Caco-2 (cell line): ENCODE data around the gene PER2. TPM values are rescaled to one million over a fixed set of nuclear protein-coding genes. Genes with fewer than 3 reads are reported as not detected.

Experiments used
- BruUV-seq: library from RNA; stranded (reverse); fragments of 400-500 nt; replicated peaks from 2 replicates; lab custom pipeline; 2021; lab: Mats Ljungman, UMichigan
- CTCF ChIA-PET: fragments of 300-600 bp; sonication (Branson Sonifier 250); formaldehyde crosslinking; loops from one replicate; lab custom pipeline; 2022; ENCODE audit warnings: antibody characterized with exemption; lab: Charles Lee
- POLR2A ChIA-PET: fragments of 300-600 bp; sonication (Branson Sonifier 250); formaldehyde crosslinking; loops from one replicate; lab custom pipeline; 2022; ENCODE audit warnings: antibody characterized with exemption; lab: Charles Lee
- DNase-seq, 2 experiments: peaks; one replicate each; pipeline versions ENCODE4 v3.0.0 to v3.0.0-alpha.2; 2020 to 2022
- H3K27me3 ChIP-seq: replicated peaks from 2 replicates; pipeline ENCODE4 v1.6.0; 2011; ENCODE audit warnings: low read length; ENCODE audit not compliant: control insufficient read depth, insufficient read depth
- H3K36me3 ChIP-seq: 2 replicates; pipeline ENCODE4 v1.5.1; 2011; ENCODE audit warnings: low read length; ENCODE audit not compliant: control insufficient read depth, insufficient read depth
- H3K4me1 ChIP-seq: fragments of 250-450 bp; sonication (Bioruptor Pico); 2 replicates; pipeline ENCODE4 v1.5.1; 2020; ENCODE audit warnings: mild to moderate bottlenecking
- H3K4me3 ChIP-seq: 2 replicates; pipeline ENCODE4 v1.5.1; 2011; ENCODE audit warnings: low read depth, mild to moderate bottlenecking, control low read depth, low read length
- H3K9me3 ChIP-seq: fragments of 250-450 bp; sonication (Bioruptor Pico); 2 replicates; pipeline ENCODE4 v1.5.1; 2020; ENCODE audit warnings: mild to moderate bottlenecking, moderate library complexity
- H3K27ac Mint-ChIP-seq: one replicate; pipeline ENCODE4 v1.8.0; 2022; ENCODE audit warnings: mixed read lengths; ENCODE audit not compliant: unreplicated experiment
- H3K27me3 Mint-ChIP-seq: one replicate; pipeline ENCODE4 v1.8.0; 2022; ENCODE audit warnings: mixed read lengths; ENCODE audit not compliant: insufficient read depth, unreplicated experiment
- H3K36me3 Mint-ChIP-seq: one replicate; pipeline ENCODE4 v1.8.0; 2022; ENCODE audit warnings: mild to moderate bottlenecking, mixed read lengths; ENCODE audit not compliant: insufficient read depth, unreplicated experiment
- H3K4me1 Mint-ChIP-seq: one replicate; pipeline ENCODE4 v1.8.0; 2022; ENCODE audit warnings: low read depth, mixed read lengths; ENCODE audit not compliant: unreplicated experiment
- H3K4me3 Mint-ChIP-seq: one replicate; pipeline ENCODE4 v1.8.0; 2022; ENCODE audit warnings: mild to moderate bottlenecking, moderate library complexity, mixed read lengths; ENCODE audit not compliant: unreplicated experiment
- H3K9me3 Mint-ChIP-seq: one replicate; pipeline ENCODE4 v1.8.0; 2022; ENCODE audit warnings: mixed read lengths; ENCODE audit not compliant: unreplicated experiment
- intact Hi-C: fragments of 100-400 bp; cut with micrococcal nuclease; formaldehyde crosslinking; loops from one replicate; pipeline ENCODE4 v1.10.0; 2022; ENCODE audit not compliant: unreplicated experiment
- total RNA-seq: library from RNA; stranded (reverse); gene quantifications from 2 replicates; pipeline ENCODE4 v1.2.3, GENCODE V29; 2022
- TF ChIP-seq, protein P1 (sequence below), 2 experiments: fragments of 200-600 bp in 1 of 2; IDR thresholded peaks; 1 replicate in 1 of 2; 2 replicates in 1 of 2; pipeline versions ENCODE4 v1.5.1 to v1.8.0; 2011 to 2022; ENCODE audit warnings: antibody characterized with exemption in 1 of 2, control low read depth in 1 of 2, inconsistent platforms in 1 of 2, low read depth in 1 of 2, low read length in 1 of 2, mild to moderate bottlenecking in 1 of 2, moderate library complexity in 1 of 2; ENCODE audit not compliant: insufficient read depth in 1 of 2, severe bottlenecking in 1 of 2, unreplicated experiment in 1 of 2

Gene PER2
- total RNA-seq, 1 experiment from 2014 or later: 12.2 TPM

DNA sequence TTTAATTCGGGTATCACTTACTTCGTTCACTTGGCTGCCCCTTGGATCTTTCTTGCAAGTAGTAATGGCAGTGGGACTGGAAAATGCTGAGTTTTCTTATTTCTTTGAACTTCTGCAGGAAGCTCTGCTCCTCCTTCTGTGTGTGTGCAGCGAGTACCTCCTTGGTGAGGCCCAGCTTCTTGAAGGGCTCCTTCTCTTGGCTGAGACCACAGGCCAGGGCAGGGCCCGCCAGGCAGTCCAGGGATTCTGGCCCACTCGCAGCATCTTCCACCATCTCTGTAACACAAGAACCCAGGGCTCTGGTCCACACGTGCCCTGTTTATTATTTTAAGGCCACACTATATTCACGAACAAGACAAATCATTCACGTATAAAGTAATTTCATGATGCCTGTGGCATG lies 32.8 kb downstream of the PER2 start:
- Histone ChIP-seq H3K4me3 (no peak overlapping the region), H3K9me3 (no peaks in the 10 kb centered on the region), H3K27me3 (no peaks in the 10 kb centered on the region), H3K36me3 (no peaks in the 10 kb centered on the region; the same call in none of the 2 replicates), H3K4me1 (no peaks in the 10 kb centered on the region)
- TF ChIP-seq, protein P1, sequence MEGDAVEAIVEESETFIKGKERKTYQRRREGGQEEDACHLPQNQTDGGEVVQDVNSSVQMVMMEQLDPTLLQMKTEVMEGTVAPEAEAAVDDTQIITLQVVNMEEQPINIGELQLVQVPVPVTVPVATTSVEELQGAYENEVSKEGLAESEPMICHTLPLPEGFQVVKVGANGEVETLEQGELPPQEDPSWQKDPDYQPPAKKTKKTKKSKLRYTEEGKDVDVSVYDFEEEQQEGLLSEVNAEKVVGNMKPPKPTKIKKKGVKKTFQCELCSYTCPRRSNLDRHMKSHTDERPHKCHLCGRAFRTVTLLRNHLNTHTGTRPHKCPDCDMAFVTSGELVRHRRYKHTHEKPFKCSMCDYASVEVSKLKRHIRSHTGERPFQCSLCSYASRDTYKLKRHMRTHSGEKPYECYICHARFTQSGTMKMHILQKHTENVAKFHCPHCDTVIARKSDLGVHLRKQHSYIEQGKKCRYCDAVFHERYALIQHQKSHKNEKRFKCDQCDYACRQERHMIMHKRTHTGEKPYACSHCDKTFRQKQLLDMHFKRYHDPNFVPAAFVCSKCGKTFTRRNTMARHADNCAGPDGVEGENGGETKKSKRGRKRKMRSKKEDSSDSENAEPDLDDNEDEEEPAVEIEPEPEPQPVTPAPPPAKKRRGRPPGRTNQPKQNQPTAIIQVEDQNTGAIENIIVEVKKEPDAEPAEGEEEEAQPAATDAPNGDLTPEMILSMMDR (IDR thresholded peaks at IDR 0.05; ENCODE audit: insufficient read depth in 1 of 2, low read depth in 1 of 2, low read length in 1 of 2, severe bottlenecking in 1 of 2, unreplicated experiment in 1 of 2): no peak
- no peaks in the 10 kb centered on the region for H3K9me3 Mint-ChIP-seq
- no peak overlapping the region for H3K27ac Mint-ChIP-seq
- no peaks in the 10 kb centered on the region for H3K4me1 Mint-ChIP-seq
- DNase-seq: no peak
- H3K4me3 Mint-ChIP-seq: no peak overlapping the region
- ChIA-PET POLR2A (no interaction called here), CTCF (no interaction called here)
- intact Hi-C loops: loop anchor here (1.0 kb wide), 1 partner anchor 84 kb away; no protein-coding TSS in a partner anchor
- no TSS peak for BruUV-seq
- H3K27me3 Mint-ChIP-seq: no peaks in the 10 kb centered on the region
- H3K36me3 Mint-ChIP-seq: peaks cover 16% of the 10 kb centered on the region

DNA sequence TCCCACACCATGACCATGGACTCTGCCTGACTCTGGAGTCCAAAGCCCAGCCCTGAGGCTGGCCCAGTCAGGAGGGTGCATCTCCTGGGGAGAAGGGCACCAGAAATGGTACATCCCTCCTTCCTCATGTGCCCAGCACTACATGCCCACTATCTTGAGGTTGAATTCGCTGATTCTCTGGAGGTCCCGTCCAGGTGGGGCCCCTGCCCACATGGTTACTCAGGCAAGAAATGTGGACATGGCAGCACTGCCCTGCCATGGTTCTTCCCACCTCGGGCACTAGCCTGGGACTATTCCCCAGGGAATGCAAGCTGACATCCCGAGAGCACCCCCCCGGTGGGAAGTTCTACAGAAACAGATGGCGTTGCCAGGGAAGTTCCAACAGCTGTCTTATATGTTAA lies 33.3 kb downstream of the PER2 start:
- no peaks in the 10 kb centered on the region for H3K27me3 Mint-ChIP-seq
- POLR2A ChIA-PET: no interaction called here
- TF ChIP-seq, protein P1 (IDR thresholded peaks at IDR 0.05; ENCODE audit: insufficient read depth in 1 of 2, low read depth in 1 of 2, low read length in 1 of 2, severe bottlenecking in 1 of 2, unreplicated experiment in 1 of 2): no peak
- H3K36me3 ChIP-seq: no peaks in the 10 kb centered on the region; the same call in none of the 2 replicates
- H3K4me3 ChIP-seq: no peak overlapping the region
- no peak overlapping the region for H3K4me3 Mint-ChIP-seq
- no peaks in the 10 kb centered on the region for H3K4me1 Mint-ChIP-seq
- H3K27ac Mint-ChIP-seq: no peak overlapping the region
- intact Hi-C loops: no loop called here
- H3K27me3 ChIP-seq: no peaks in the 10 kb centered on the region
- no peak for DNase-seq
- H3K36me3 Mint-ChIP-seq: peaks cover 16% of the 10 kb centered on the region
- H3K9me3 Mint-ChIP-seq: no peaks in the 10 kb centered on the region
- no peaks in the 10 kb centered on the region for H3K9me3 ChIP-seq
- BruUV-seq: no TSS peak
- CTCF ChIA-PET: no interaction called here
- no peaks in the 10 kb centered on the region for H3K4me1 ChIP-seq

DNA sequence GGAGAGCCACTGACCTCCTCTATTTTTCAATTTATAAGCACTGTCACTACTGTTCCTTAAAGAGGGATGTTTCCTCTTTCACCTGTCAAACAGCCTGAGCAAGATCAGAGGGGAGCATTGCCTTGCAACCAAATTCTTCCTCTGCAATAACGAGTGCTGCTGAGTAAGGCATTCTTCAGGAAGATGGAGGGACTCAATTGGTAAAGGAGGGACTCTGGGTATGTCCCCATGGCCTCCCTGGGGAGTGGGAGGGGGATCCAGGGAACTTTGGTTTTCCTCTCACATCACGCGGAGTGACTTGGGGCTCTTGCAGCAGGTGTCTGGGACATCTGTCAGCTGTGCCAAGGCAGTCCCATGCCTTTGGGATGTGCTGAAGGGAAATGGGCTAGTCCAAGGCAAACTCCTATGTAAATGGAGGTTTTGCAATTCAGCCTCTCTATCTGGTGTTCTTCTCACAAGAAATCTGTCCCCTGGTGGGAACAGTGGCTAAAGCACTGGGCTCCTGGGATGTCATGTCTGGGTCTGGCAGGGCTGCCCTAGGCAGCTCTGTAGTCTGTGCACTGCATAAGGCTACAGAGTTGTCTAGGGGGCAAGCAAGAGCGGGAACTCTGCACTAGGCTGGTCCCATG lies 34.2 kb downstream of the PER2 start:
- Histone ChIP-seq H3K4me1 (no peaks in the 10 kb centered on the region), H3K4me3 (no peak overlapping the region), H3K36me3 (no peaks in the 10 kb centered on the region; the same call in none of the 2 replicates), H3K9me3 (no peaks in the 10 kb centered on the region), H3K27me3 (no peaks in the 10 kb centered on the region)
- Mint-ChIP-seq H3K36me3 (peaks cover 16% of the 10 kb centered on the region), H3K9me3 (no peaks in the 10 kb centered on the region), H3K27me3 (no peaks in the 10 kb centered on the region), H3K4me3 (no peak overlapping the region), H3K4me1 (no peaks in the 10 kb centered on the region), H3K27ac (no peak overlapping the region)
- no TSS peak for BruUV-seq
- intact Hi-C loops: no loop called here
- TF ChIP-seq, protein P1 (IDR thresholded peaks at IDR 0.05; ENCODE audit: insufficient read depth in 1 of 2, low read depth in 1 of 2, low read length in 1 of 2, severe bottlenecking in 1 of 2, unreplicated experiment in 1 of 2): no peak
- no peak for DNase-seq
- CTCF ChIA-PET: no interaction called here
- POLR2A ChIA-PET: no interaction called here
